ENCODE results near the gene ETV5. TPM values are rescaled to one million over a fixed set of nuclear protein-coding genes. Genes with fewer than 3 reads are reported as not detected.
A peak's percentile ranks its signal among the peaks of the same experiment; 100 is the strongest.

ETV5 gene
- total RNA-seq, 1 donor from 2014 or later, result 0.89 TPM

DNA sequence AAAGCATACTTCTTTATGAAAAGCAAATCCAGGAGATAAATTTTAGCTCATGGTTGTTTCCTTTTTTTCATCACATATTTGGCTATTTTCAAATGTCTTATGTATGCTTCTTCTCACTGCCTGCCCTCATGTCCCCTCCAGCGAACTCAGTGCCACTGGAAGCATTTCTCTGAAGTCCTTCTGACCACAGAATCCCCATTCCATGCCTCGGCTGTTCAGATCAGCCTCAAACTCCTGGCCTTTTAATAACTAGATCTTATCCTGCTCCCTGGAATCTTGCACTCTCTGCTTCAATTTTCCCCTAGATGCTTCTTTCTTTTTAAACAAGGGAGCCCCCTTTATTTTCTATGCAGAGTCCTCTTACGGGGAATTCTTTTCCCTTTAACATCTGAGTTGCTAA, 10.1 kb downstream of the ETV5 start:
- intact Hi-C loops (cut with micrococcal nuclease), result no loop called here
- CTCF ChIA-PET, result interaction anchor here (0.7 to 1.2 kb wide), 2 partner anchors 13 to 518 kb away, joined by 3 to 4 read pairs; no protein-coding TSS in a partner anchor
- ATAC-seq (ENCODE audit: low read depth), result no peak
- TF ChIP-seq, protein P1, sequence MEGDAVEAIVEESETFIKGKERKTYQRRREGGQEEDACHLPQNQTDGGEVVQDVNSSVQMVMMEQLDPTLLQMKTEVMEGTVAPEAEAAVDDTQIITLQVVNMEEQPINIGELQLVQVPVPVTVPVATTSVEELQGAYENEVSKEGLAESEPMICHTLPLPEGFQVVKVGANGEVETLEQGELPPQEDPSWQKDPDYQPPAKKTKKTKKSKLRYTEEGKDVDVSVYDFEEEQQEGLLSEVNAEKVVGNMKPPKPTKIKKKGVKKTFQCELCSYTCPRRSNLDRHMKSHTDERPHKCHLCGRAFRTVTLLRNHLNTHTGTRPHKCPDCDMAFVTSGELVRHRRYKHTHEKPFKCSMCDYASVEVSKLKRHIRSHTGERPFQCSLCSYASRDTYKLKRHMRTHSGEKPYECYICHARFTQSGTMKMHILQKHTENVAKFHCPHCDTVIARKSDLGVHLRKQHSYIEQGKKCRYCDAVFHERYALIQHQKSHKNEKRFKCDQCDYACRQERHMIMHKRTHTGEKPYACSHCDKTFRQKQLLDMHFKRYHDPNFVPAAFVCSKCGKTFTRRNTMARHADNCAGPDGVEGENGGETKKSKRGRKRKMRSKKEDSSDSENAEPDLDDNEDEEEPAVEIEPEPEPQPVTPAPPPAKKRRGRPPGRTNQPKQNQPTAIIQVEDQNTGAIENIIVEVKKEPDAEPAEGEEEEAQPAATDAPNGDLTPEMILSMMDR (IDR thresholded peaks at IDR 0.05), result no peak
- Mint-ChIP-seq H3K9me3 (no peaks in the 10 kb centered on the region), H3K4me3 (no peak overlapping the region), H3K4me1 (peaks cover 4% of the 10 kb centered on the region), H3K36me3 (ENCODE audit: low read depth) (no peaks in the 10 kb centered on the region), H3K27me3 (peaks cover 25% of the 10 kb centered on the region), H3K27ac (no peak overlapping the region)
- POLR2A ChIA-PET, result interaction anchor here (0.6 kb wide), 1 partner anchor 209 kb away, joined by 7 read pairs; no protein-coding TSS in a partner anchor
- no peak for DNase-seq

DNA sequence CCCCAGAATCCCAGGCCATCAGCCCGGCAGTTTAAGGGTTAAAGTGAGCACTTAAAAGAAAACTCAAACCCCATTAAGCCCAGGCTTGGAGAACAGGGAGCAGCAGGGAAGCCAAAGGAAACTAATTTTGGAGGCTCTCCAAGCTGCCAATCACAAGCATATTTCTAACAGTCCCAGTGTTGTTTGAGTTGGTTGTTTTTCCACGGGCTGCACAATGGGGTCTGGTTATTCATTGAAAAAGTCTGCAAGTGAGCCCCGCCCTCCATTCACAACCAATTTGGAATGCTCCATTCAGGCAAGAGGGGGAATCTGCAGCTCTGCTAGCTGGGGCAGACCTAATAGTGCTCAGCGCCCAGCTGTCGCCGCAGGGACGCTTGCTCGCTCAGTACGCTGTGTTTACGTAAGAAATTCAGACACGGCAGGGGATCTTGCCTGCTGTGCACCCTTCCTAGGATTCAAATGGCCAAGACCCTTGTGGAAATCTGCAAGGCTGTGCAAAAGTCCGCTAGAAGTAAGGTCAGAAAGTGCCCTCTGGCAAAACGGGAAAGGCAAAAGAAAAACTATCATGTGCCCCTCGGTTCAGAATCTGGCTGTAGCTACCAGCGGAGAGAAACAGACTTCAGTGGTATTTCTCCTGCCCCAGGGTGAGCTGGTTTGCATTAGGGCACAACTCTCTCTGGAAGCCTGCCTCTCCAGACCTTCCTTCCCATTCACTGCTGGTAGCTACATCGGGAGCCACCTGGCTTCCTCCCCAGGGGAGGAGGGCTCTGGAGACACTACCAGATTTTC, 11.0 kb downstream of the ETV5 start:
- POLR2A ChIA-PET, result interaction anchor here (0.5 kb wide), 1 partner anchor 472 kb away, joined by 3 read pairs; the partner anchor contains the start of gene DNAJB11
- Mint-ChIP-seq H3K4me3 (no peak overlapping the region), H3K4me1 (peaks cover 4% of the 10 kb centered on the region), H3K9me3 (no peaks in the 10 kb centered on the region), H3K27me3 (peaks cover 25% of the 10 kb centered on the region), H3K27ac (no peak overlapping the region), H3K36me3 (ENCODE audit: low read depth) (no peaks in the 10 kb centered on the region)
- no peak for DNase-seq
- TF ChIP-seq, protein P1 (IDR thresholded peaks at IDR 0.05), result no peak
- intact Hi-C loops (cut with micrococcal nuclease), result no loop called here
- peak; percentile 28 for ATAC-seq (ENCODE audit: low read depth)
- CTCF ChIA-PET, result interaction anchor here (0.7 to 1.2 kb wide), 2 partner anchors 14 to 519 kb away, joined by 3 to 4 read pairs; no protein-coding TSS in a partner anchor

DNA sequence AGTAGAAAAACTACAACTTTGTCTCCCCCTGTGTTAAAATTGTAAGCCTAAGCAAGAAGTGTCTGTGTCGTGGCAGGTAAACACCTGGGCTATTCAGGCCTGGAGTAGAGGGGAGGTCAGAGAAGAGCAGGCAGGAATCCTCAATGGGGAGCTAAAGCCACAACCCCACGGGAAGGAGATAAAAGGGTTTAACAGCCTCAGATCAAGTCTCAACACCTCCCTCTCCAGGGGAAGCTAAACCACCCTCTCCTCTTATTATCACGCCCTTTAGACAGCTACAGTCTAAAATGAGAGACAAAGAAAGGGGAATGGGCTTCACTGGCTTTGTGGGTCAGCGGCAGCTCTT, 11.6 kb downstream of the ETV5 start:
- Mint-ChIP-seq H3K4me3 (no peak overlapping the region), H3K36me3 (ENCODE audit: low read depth) (no peaks in the 10 kb centered on the region), H3K27me3 (peaks cover 22% of the 10 kb centered on the region), H3K9me3 (no peaks in the 10 kb centered on the region), H3K4me1 (peaks cover 4% of the 10 kb centered on the region), H3K27ac (no peak overlapping the region)
- ATAC-seq (ENCODE audit: low read depth) (no peak), DNase-seq (no peak)
- intact Hi-C loops (cut with micrococcal nuclease), result no loop called here
- CTCF ChIA-PET, result interaction anchor here (1.2 kb wide), 1 partner anchor 14 kb away, joined by 4 read pairs; no protein-coding TSS in a partner anchor
- POLR2A ChIA-PET, result no interaction called here
- TF ChIP-seq, protein P1 (IDR thresholded peaks at IDR 0.05), result no peak

DNA sequence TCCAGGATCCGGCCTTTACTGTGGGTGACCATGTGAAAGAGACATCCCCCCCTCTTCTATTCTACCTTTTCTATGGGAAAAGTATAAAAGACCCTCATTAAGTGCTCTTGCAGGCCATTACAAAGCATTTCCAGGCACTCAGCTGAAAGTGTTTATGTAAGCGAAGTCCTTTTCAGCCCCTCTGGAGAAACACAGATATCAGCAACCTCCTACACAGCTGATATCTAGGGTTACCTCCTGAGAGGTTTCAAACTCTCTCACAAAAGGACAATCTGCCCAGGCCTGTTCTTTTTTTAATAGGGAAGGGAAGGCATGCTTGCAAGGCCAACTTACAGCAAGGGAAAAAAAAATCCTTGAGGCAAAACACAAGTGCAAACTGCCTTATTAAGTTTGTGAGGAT, 12.6 kb downstream of the ETV5 start:
- CTCF ChIA-PET, result no interaction called here
- no peaks in the 10 kb centered on the region for H3K9me3 Mint-ChIP-seq
- H3K27me3 Mint-ChIP-seq, result peaks cover 22% of the 10 kb centered on the region
- peaks cover 4% of the 10 kb centered on the region for H3K4me1 Mint-ChIP-seq
- ATAC-seq (ENCODE audit: low read depth) (no peak), DNase-seq (no peak)
- H3K36me3 Mint-ChIP-seq (ENCODE audit: low read depth), result no peaks in the 10 kb centered on the region
- TF ChIP-seq, protein P1 (IDR thresholded peaks at IDR 0.05), result no peak
- intact Hi-C loops (cut with micrococcal nuclease), result no loop called here
- H3K4me3 Mint-ChIP-seq, result no peak overlapping the region
- no peak overlapping the region for H3K27ac Mint-ChIP-seq
- POLR2A ChIA-PET, result no interaction called here

DNA sequence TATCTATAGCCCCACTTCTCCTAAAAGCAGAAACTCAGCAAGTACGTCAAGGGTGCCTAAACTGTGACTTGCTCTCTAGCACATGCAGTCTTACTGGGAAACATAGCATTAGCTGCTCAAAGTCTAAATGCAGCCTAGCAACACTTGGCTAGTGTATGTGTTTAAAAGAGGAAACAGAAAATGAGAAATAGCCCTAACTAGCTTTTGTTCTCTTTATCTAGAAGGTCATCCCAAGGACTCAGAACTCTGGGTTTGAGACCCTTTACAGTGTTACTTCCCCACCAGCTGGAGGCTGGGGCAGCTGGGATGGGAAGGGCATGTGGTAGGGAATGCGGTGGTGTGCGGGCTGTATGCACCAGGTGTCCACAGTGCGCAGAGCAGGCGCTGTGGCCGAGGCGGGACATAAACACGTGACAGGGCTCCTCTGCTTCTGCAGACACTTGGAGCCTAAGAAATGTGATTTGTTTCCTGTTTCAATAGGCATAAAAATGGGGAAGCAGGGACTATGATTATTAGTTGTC, 13.3 kb downstream of the ETV5 start:
- intact Hi-C loops (cut with micrococcal nuclease), result no loop called here
- Mint-ChIP-seq H3K27me3 (peaks cover 22% of the 10 kb centered on the region), H3K36me3 (ENCODE audit: low read depth) (no peaks in the 10 kb centered on the region), H3K9me3 (no peaks in the 10 kb centered on the region), H3K4me3 (no peak overlapping the region), H3K4me1 (peaks cover 4% of the 10 kb centered on the region), H3K27ac (no peak overlapping the region)
- ATAC-seq (ENCODE audit: low read depth) (no peak), DNase-seq (no peak)
- ChIA-PET CTCF (interaction anchor here (1.3 kb wide), 1 partner anchor 445 kb away, joined by 4 read pairs; no protein-coding TSS in a partner anchor), POLR2A (no interaction called here)
- TF ChIP-seq, protein P1 (IDR thresholded peaks at IDR 0.05), result no peak
